GM12878 (cell line): ENCODE measurements around the gene SLC38A3. TPM values are rescaled to one million over a fixed set of nuclear protein-coding genes. Genes with fewer than 3 reads are reported as not detected.

Experiments
- ATAC-seq: fragments of 200-7000 bp; cut with Tn5 transposase; 3 replicates; pipeline ENCODE4 v1.9.1; 2020; ENCODE audit warnings: mild to moderate bottlenecking, moderate library complexity
- BruUV-seq: library from RNA; stranded (reverse); fragments of 400-500 nt; replicated peaks from 2 replicates; lab custom pipeline; 2021; lab: Mats Ljungman, UMichigan
- CTCF ChIA-PET: fragments of 300-600 bp; sonication (Branson Sonifier 250); formaldehyde crosslinking; extraction: SDS; loops from one replicate; lab custom pipeline; 2021; ENCODE audit warnings: inconsistent platforms; lab: Yijun Ruan, JAX
- POLR2A ChIA-PET: fragments of 350-600 bp; formaldehyde crosslinking; extraction: SDS; loops from one replicate; lab custom pipeline; 2021; ENCODE audit warnings: inconsistent platforms; lab: Charles Lee
- RAD21 ChIA-PET: fragments of 300-600 bp; sonication (Branson Sonifier 250); formaldehyde crosslinking; loops from one replicate; lab custom pipeline; 2023; ENCODE audit warnings: antibody characterized with exemption; ENCODE audit not compliant: unreplicated experiment; lab: Charles Lee
- SMC1A ChIA-PET: fragments of 300-600 bp; sonication (Branson Sonifier 250); formaldehyde crosslinking; loops from one replicate; lab custom pipeline; 2023; ENCODE audit not compliant: unreplicated experiment, uncharacterized antibody; lab: Charles Lee
- DNase-seq: peaks from one replicate; pipeline ENCODE4 v3.0.0-alpha.2; 2011; ENCODE audit warnings: low read depth, low spot score
- FAIRE-seq: peaks from 3 replicates; lab custom pipeline; 2011; peaks lifted over from hg19 to GRCh38; lab: Jason Lieb, UNC
- H2AFZ ChIP-seq: 2 replicates; pipeline ENCODE4 v1.6.0; 2011; ENCODE audit warnings: low read depth, low read length, control low read depth; ENCODE audit not compliant: control insufficient read depth
- H3K27ac ChIP-seq: 2 replicates; pipeline ENCODE4 v1.5.1; 2011; ENCODE audit warnings: control low read depth; ENCODE audit not compliant: control insufficient read depth, insufficient read depth
- H3K27me3 ChIP-seq, 2 experiments: replicated peaks in 1 of 2; 2 replicates each; pipeline versions ENCODE4 v1.6.0 to v1.6.1; 2011; ENCODE audit warnings: low read length in 1 of 2; ENCODE audit not compliant: control insufficient read depth in 2 of 2, insufficient read depth in 2 of 2
- H3K36me3 ChIP-seq, 2 experiments: 2 replicates each; pipeline ENCODE4 v1.5.1; 2011; ENCODE audit warnings: low read length in 1 of 2; ENCODE audit not compliant: control insufficient read depth in 2 of 2, insufficient read depth in 2 of 2
- H3K4me1 ChIP-seq: 2 replicates; pipeline ENCODE4 v1.6.1; 2011; ENCODE audit warnings: mild to moderate bottlenecking, low read length, moderate library complexity, mixed read lengths; ENCODE audit not compliant: control insufficient read depth, insufficient read depth
- H3K4me2 ChIP-seq: 2 replicates; pipeline ENCODE4 v1.6.0; 2011; ENCODE audit warnings: control low read depth; ENCODE audit not compliant: control insufficient read depth, insufficient read depth
- H3K4me3 ChIP-seq: fragments of 200-600 bp; sonication (generic); 2 replicates; pipeline ENCODE4 v1.5.1; 2016
- H3K79me2 ChIP-seq: 2 replicates; pipeline ENCODE4 v1.6.0; 2011; ENCODE audit warnings: low read length; ENCODE audit not compliant: control insufficient read depth, insufficient read depth
- H3K9ac ChIP-seq: 2 replicates; pipeline ENCODE4 v1.8.0; 2011; ENCODE audit warnings: low read length, control low read depth, mixed read lengths; ENCODE audit not compliant: control insufficient read depth, insufficient read depth
- H3K9me3 ChIP-seq: replicated peaks from 3 replicates; pipeline ENCODE4 v1.5.1; 2011; ENCODE audit warnings: mild to moderate bottlenecking, low read length; ENCODE audit not compliant: control insufficient read depth, insufficient read depth
- H4K20me1 ChIP-seq: 2 replicates; pipeline ENCODE4 v1.6.0; 2011; ENCODE audit not compliant: control insufficient read depth, insufficient read depth
- CEBPB ChIP-seq, 2 experiments: fragments of 150-350 bp in 1 of 2; IDR thresholded peaks; 2 replicates each; pipeline ENCODE4 v1.6.1; 2012 to 2014; ENCODE audit warnings: low read depth in 2 of 2, low read length in 2 of 2, borderline replicate concordance in 1 of 2, inconsistent platforms in 1 of 2
- E4F1 ChIP-seq: fragments of 450-650 bp; IDR thresholded peaks from 2 replicates; pipeline ENCODE4 v1.6.1; 2018; ENCODE audit warnings: borderline replicate concordance, mild to moderate bottlenecking; ENCODE audit not compliant: partially characterized antibody
- IKZF1 ChIP-seq: fragments of 450-650 bp; conservative IDR thresholded peaks from 2 replicates; pipeline ENCODE4 v1.6.1; 2017; ENCODE audit warnings: antibody characterized with exemption, mild to moderate bottlenecking
- JUNB ChIP-seq: IDR thresholded peaks from 2 replicates; pipeline ENCODE4 v1.6.1; 2016; ENCODE audit warnings: antibody characterized with exemption, mild to moderate bottlenecking
- REST ChIP-seq: IDR thresholded peaks from 2 replicates; pipeline ENCODE4 v1.6.1; 2012; ENCODE audit warnings: mild to moderate bottlenecking, low read depth, low read length
- TCF7 ChIP-seq: IDR thresholded peaks from 2 replicates; pipeline ENCODE4 v1.6.1; 2014; ENCODE audit warnings: antibody characterized with exemption, borderline replicate concordance
- WGBS: methylation state at CpG from one replicate; pipeline ENCODE4 v1.1.6; 2016; ENCODE audit warnings: low lambda C conversion rate; ENCODE audit not compliant: insufficient replicate concordance, insufficient coverage; ENCODE audit errors: missing lambda C conversion rate; 5-methylcytosine and 5-hydroxymethylcytosine counted together
- in situ Hi-C: fragments of 300-500 bp; cut with MboI; formaldehyde crosslinking; loops from 9 replicates; pipeline ENCODE4 v1.14.3; 2018; ENCODE audit warnings: mixed read lengths
- intact Hi-C: fragments of 100-400 bp; cut with micrococcal nuclease; formaldehyde crosslinking; loops from one replicate; pipeline ENCODE4 v1.14.2; 2022; ENCODE audit not compliant: unreplicated experiment
- polyA plus RNA-seq, 11 experiments: library from polyadenylated mRNA; depleted of rRNA in 4 of 11; unstranded in 6 of 11; stranded (reverse) in 5 of 11; fragments of >200 nt; fragmentation: Nextera tagmentation in 4 of 11; fragmentation: Illumina TruSeq in 1 of 11; extraction: Ambion mirVana in 4 of 11; extraction: Trizol in 1 of 11; gene quantifications; 1 replicate in 1 of 11; 2 replicates in 10 of 11; pipeline versions ENCODE4 v1.2.1 to v1.2.3, GENCODE V29; 2011 to 2016; ENCODE audit warnings: inconsistent platforms in 2 of 11, missing spikeins in 2 of 11, low read depth in 1 of 11
- total RNA-seq, 4 experiments: library from RNA; depleted of rRNA in 3 of 4; stranded (reverse); fragments of >200 nt in 3 of 4; fragmentation: Illumina TruSeq in 1 of 4; extraction: Trizol in 1 of 4; gene quantifications; 2 replicates each; pipeline versions ENCODE4 v1.2.1 to v1.2.3, GENCODE V29; 2013 to 2021

Gene SLC38A3
- total and polyA plus RNA-seq, 10 of the 15 experiments (the other 5 are each of a cell fraction or from before 2014, with no cell fraction given) = 0.14 TPM; not detected in 9

GRCh38 chr3:50163572-50164455 is 41.3 kb upstream of the SLC38A3 start:
- no peak for FAIRE-seq
- RAD21 ChIA-PET = no interaction called here
- no peaks in the 10 kb centered on the region for H3K79me2 ChIP-seq
- in situ Hi-C loops = no loop called here
- SMC1A ChIA-PET = no interaction called here
- 23% methylated on average over 8 of the region's 8 CpGs for WGBS
- no TSS peak for BruUV-seq
- H4K20me1 ChIP-seq = no peaks in the 10 kb centered on the region; the same call in 1 of the 2 replicates
- intact Hi-C loops = no loop called here
- no peak overlapping the region for H3K4me3 ChIP-seq
- ATAC-seq = no peak
- no peak overlapping the region for H3K9ac ChIP-seq
- no peak for TF ChIP-seq REST
- no peak for TF ChIP-seq IKZF1
- no peak for TF ChIP-seq TCF7
- TF ChIP-seq E4F1 = no peak
- no peak for TF ChIP-seq CEBPB (IDR thresholded peaks at IDR 0.05; ENCODE audit: borderline replicate concordance in 1 of 2, low read depth in 2 of 2, low read length in 2 of 2)
- TF ChIP-seq JUNB = no peak
- no peaks in the 10 kb centered on the region for H3K4me1 ChIP-seq
- no peaks in the 10 kb centered on the region; a peak in 1 of 4 replicates for H3K27me3 ChIP-seq
- no peak overlapping the region for H3K4me2 ChIP-seq
- POLR2A ChIA-PET = interaction anchor here (0.5 kb wide), 1 partner anchor 1497 kb away, joined by 7 read pairs; no protein-coding TSS in a partner anchor
- H3K9me3 ChIP-seq = no peaks in the 10 kb centered on the region
- CTCF ChIA-PET = interaction anchor here (0.5 kb wide), 1 partner anchor 27 kb away, joined by 4 read pairs; no protein-coding TSS in a partner anchor
- no peak for DNase-seq
- H3K27ac ChIP-seq = no peak overlapping the region
- H3K36me3 ChIP-seq = no peaks in the 10 kb centered on the region
- no peak overlapping the region for H2AFZ ChIP-seq
